Measurements from ENCODE around the gene PGGHG.

PGGHG gene

GRCh38 chr11:269146-269890, 19.6 kb upstream of the PGGHG start:
- DNase-seq (ENCODE audit: low read depth in 2 of 3, low spot score in 1 of 3): peak in 1 of 3 donors; percentile 43

GRCh38 chr11:270451-271318, 18.2 kb upstream of the PGGHG start:
- no peak for DNase-seq (ENCODE audit: low read depth in 2 of 3, low spot score in 1 of 3)

GRCh38 chr11:271319-271715, 17.6 kb upstream of the PGGHG start:
- no peak for DNase-seq (ENCODE audit: low read depth in 2 of 3, low spot score in 1 of 3)

- DNase-seq (ENCODE audit: low read depth in 2 of 3, low spot score in 1 of 3): no peak
Measured at GRCh38 chr11:272195-272930, 16.6 kb upstream of the PGGHG start.

GRCh38 chr11:272931-273198, 16.1 kb upstream of the PGGHG start:
- DNase-seq (ENCODE audit: low read depth in 2 of 3, low spot score in 1 of 3): no peak

DNA sequence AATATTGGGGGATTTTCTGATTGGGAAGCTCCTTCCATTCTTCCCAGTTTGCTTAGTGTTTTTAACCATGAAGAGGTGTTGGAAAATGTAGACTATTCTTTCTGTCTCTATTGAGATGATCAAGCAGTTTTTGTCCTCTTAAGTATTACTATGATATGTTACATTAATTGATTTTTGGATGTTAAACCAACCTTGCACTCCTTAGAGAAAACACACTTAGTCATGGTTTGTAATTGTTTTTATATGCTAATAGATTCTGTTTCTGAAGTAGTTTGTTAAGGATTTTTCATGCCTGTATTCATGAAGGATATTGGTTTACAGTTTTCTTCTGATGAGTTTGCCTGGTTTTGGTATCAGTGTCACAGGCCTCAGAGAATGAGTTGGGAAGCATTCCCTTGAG, 12.7 kb upstream of the PGGHG start:
- no peak for DNase-seq (ENCODE audit: low read depth in 2 of 3, low spot score in 1 of 3)

DNA sequence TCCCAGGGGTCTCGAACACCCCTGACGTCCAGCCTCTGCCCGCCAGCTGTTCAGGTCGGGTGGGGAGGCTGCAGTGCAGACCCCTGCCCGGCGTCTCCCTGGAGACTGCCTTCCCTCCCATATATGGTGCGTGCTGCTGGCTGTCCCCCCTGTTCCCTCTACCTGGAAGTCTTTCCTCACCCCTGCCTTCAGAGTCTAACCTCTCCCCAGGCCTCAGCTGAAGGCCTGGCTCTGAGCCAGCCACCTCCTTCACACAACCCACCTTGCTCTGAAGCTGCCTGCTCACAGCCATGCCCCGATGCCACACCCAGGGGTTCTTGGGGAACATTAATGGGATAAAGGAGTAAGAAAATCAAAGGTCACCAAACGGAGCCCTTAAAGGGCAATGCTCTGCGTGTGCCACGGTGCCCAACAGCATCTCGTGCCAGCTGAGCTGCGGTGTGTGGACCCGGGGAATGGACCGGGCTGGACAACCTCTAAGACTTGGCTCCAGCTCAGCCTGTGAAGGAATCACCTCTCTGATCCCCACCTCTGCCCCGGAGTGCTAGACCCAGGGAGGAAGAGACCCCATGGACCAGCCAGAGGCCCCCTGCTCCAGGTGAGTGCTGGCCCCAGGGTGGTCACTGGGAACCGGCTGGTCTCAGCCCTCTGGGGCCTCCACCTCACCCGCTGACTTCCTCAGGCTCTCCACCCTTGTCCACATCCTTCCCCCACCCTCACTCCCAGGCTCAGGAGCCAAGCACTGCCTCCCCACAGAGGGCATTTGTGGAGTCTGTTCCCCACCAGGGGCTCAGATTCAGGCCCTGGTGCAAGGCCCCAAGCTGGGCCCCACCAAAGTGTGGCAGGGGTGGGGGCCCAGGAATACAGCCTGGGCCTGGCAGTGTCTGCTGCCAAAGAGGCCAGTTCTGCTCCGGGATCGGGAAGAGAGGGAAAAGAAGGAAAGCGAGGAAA, 10.7 kb upstream of the PGGHG start, which contains the start of gene NLRP6:
NLRP6 (plus strand) TSS at position 407 of the 951 bp plus-strand sequence; CDS start at position 570, 163 bp downstream.
- no peak for DNase-seq (ENCODE audit: low read depth in 2 of 3, low spot score in 1 of 3)

GRCh38 chr11:279040-279965, 9.6 kb upstream of the PGGHG start:
- DNase-seq (ENCODE audit: low read depth in 2 of 3, low spot score in 1 of 3): no peak

DNA sequence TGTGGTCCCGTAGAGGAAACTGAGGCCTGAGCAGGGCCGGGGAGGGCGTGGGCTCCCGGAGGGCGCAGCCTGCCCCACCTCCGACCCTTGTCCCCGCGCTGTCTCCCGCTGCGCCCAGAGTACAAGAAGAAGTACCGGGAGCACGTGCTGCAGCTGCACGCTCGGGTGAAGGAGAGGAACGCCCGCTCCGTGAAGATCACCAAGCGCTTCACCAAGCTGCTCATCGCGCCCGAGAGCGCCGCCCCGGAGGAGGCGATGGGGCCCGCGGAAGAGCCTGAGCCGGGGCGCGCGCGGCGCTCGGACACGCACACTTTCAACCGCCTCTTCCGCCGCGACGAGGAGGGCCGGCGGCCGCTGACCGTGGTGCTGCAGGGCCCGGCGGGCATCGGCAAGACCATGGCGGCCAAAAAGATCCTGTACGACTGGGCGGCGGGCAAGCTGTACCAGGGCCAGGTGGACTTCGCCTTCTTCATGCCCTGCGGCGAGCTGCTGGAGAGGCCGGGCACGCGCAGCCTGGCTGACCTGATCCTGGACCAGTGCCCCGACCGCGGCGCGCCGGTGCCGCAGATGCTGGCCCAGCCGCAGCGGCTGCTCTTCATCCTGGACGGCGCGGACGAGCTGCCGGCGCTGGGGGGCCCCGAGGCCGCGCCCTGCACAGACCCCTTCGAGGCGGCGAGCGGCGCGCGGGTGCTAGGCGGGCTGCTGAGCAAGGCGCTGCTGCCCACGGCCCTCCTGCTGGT, 8.8 kb upstream of the PGGHG start:
- no peak for DNase-seq (ENCODE audit: low read depth in 2 of 3, low spot score in 1 of 3)

- DNase-seq (ENCODE audit: low read depth in 2 of 3, low spot score in 1 of 3): no peak
Measured at GRCh38 chr11:280706-281485, 8.0 kb upstream of the PGGHG start.

- no peak for DNase-seq (ENCODE audit: low read depth in 2 of 3, low spot score in 1 of 3)
Measured at GRCh38 chr11:281486-282161, 7.3 kb upstream of the PGGHG start.

- DNase-seq (ENCODE audit: low read depth in 2 of 3, low spot score in 1 of 3): no peak
Measured at GRCh38 chr11:282171-282570, 6.8 kb upstream of the PGGHG start.

DNA sequence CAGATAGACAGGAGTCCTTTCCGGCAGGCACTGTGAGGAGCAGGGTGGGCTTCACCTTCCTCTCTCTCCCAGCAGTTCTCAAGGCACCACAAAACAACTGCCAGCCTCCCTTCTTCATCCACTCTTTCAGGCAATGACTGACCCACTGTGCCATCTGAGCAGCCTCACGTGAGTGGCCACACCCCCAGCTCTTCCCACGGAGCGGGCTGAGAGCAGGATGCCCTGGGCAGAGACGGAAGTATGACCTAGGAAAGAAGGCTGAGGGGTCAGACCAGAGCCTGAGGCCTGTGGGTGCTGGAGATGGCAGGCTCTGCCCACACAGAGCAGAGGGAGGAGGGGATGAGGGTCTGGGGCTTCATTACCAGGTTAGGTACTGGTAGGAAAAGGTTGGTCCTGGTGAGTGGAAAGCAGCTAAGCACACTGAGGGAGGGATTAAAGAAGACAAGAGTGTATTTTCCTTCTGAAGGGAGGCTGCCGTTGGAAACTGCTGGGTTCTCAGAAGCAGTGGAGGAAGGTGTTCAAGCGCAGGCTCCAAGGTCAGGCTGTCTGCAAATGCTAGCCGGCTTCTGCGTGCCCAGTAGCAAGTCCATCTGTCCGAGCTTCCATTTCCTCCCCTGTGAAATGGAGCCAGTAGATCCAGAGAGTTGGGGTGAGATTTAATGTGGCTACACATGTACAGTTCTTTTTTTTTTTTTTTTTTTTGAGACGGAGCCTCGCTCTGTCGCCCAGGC, 6.1 kb upstream of the PGGHG start:
- no peak for DNase-seq (ENCODE audit: low read depth in 2 of 3, low spot score in 1 of 3)

GRCh38 chr11:283405-284104, 5.4 kb upstream of the PGGHG start:
- no peak for DNase-seq (ENCODE audit: low read depth in 2 of 3, low spot score in 1 of 3)

GRCh38 chr11:284105-285020, 4.6 kb upstream of the PGGHG start:
- DNase-seq (ENCODE audit: low read depth in 2 of 3, low spot score in 1 of 3): no peak

Data from stimulated activated CD4-positive, alpha-beta T cell treated with anti-CD3 and anti-CD28 coated beads, Interleukin-12 subunit alpha, Interleukin-12 subunit beta, amount 100 ng/mL, for 48 hours (primary cell).